Daoy (cell line): ENCODE results near the gene GNS. TPM values are rescaled to one million over a fixed set of nuclear protein-coding genes. Genes with fewer than 3 reads are reported as not detected.
"Not testable (repeated sequence)": the region's sequence is repeated elsewhere in the genome, so short reads cannot be mapped to it uniquely, and the experiment has no call there.

Source experiments
- DNase-seq: peaks from one replicate; pipeline ENCODE4 v3.0.0-alpha.2; 2015; ENCODE audit warnings: low read depth
- total RNA-seq: library from RNA; depleted of rRNA; stranded (reverse); fragments of >200 nt; shearing (Covaris generic); gene quantifications from 2 replicates; pipeline ENCODE4 v1.2.3, GENCODE V29; 2014

The GNS gene
- total RNA-seq, 1 experiment from 2014 or later, result 60.9 TPM

DNA sequence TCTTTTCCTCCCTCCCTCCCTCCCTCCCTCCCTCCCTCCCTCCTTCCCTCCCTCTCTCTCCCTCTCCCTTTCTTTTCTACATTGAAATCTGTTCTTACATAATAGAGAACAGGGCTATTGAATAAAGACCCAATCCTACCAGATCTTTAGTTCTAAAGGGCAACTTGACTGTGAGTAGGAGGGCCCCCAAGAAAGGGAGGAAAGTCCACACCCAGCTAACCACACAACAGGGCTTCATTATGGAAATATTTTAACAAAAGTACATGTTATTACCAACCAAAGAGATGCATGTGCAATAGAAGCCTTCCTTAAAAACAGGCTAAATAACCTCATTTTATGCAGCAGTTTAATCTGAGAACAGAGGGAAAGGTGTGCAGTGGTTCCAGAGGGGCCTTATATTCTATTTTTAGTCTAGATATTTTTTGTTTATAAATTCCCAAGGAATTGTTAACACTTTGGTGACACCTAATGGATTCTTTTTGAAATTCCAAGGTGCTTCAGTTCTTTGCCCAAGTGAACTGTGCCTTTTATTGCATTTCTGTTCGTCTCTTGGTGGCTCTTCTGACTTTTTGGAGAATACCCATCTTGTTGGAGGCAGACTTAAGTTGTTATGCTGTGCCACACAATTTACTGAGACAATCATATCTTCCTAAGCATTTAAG lies 63.0 kb downstream of the GNS start:
- DNase-seq, result peak; percentile 15

DNA sequence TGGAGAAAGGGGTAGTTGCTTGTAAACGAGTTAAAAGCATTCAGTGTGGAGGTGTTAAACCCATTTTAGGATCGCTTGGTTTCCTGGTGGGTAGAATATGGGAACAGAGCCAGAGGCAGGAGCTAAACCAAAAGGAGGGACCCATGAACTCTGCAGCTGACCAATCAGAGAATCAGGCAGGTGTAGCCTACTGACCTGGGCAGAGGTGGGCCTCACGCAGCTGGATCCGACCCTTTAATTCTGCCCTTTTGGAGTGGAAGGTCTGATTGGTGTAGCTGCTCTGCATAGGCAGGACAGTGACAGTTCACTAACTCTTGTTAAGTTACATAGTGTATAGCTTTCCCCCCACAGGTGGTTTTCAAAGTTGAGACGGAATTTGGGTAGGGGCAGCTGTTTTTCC lies 63.7 kb downstream of the GNS start:
- DNase-seq, result no peak

DNA sequence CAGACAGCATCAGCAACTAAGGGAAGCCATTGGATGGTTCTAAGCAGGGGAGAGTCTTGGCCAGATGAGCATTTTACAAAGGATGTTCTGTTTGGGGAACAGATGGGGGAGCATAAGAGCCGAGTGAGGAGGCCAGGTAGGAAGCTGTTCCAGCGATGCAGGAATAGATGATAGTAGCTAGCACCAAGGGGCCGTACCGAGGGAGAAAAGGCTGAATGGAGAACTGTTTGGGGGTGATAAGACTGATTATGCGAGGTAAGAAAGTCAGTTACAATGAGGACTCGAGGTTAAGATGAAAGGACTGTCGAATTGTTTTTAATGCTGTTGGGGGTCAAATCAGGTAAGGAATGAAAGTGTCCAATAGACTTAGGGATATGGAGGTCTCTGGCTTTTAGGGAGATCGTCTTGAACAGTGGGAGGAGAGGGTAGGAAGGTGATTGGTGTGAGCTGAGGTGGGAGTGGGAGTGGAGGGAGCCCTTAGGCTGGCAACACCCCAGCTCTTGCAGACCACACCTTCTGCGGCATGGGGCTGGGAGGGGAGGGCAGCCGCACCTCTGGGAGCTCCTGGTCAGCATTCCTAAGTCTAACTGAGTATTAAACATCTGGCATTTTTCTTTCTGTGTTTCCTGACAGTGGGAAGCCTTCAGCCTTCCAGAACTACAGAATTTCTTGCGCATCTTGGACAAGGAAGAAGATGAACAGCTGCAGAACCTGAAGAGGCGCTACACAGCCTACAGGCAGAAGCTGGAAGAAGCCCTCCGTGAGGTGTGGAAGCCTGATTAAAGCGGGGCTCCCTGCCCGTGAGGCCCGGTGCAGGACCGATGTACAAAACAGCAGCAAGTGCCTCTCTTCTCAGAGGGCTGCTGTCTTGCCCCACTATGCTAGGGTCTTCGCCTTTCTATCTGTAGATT lies 64.8 kb downstream of the GNS start:
- DNase-seq, result no peak

DNA sequence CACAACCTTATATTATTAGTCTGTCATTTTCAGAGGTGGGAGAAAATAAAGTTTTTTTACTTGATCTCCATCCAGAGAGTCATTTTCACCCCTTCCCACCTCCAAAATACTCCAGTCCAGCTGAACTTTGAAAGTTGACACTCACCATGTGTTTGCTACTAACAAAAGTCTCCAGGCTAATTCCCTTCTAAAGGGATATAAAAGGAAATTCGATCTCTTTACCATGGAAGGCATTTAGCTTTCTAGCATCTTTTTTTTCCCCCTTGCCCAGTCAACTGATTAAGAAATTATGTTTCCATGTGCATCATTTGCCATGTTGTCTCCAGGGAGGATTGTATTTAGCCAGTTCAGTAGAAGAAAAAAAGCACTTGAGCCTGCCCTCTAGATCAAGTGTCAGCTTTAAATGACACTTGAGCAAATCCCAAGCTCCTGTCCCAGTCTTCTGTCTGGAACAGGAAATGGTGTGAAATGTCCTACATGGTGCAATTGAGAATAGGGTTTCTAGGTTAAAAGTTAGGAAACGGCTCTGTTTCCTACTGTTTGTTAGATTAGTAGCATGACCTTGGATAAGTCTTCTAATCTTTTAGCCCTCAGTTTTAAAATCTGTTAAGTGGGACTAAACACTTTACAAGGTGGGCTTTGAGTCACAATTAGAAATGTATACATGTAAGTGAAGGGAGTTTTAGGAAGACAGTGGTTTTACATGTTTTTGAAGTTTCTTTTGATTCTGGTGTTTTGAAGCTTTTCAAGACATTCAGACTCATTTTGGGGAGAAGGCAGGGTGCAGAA lies 67.2 kb downstream of the GNS start:
- no peak for DNase-seq

DNA sequence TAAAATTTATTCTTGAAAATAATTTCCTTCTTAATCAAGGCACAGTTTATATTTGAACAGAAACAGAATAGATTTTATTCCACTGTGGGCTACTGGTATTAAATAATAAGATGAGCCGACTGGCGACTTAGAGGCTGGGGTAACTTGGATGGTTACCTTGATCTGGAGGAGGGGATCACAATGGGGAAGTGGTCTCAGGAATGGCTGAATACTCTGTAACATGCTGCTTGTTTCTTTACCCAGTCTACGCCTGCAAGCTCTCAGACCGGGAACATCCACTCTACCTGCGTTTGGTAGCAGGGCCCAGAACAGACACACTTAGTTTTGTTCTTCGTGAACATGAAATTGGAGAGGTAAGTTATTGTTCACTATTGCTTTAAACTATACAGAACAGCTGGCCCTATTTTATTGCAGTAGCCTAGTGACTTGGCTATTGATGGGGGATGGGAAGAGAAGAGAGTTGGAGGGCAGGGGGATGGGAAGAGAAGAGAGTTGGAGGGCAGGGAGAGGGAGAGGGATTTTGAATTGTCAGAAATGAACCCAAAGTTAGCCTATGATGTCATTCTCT lies 67.9 kb downstream of the GNS start:
- DNase-seq, result no peak

GRCh38 chr12:64690236-64690635 lies 69.0 kb downstream of the GNS start:
- DNase-seq, result not testable (repeated sequence)

- no peak for DNase-seq
Observed at GRCh38 chr12:64688715-64689114, 70.5 kb downstream of the GNS start.

DNA sequence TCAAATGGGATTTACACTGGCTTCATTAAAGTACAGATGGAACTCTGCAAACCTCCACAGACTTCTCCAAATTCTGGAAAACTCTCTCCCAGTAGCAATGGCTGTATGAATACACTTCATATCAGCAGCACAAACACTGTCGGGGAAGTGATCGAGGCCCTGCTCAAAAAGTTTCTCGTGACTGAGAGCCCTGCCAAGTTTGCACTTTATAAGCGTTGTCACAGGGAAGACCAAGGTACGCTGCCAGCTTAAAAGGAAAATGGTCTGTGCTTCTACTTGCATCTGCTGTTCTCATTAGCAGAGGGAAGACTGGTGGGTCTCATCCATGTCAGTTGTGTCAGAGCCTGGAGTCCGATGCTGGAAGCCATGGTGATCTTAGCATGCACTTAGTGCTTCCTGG lies 71.0 kb downstream of the GNS start:
- no peak for DNase-seq

GRCh38 chr12:64687816-64688215 lies 71.4 kb downstream of the GNS start:
- DNase-seq, result no peak

GRCh38 chr12:64685605-64686004 lies 73.6 kb downstream of the GNS start:
- DNase-seq, result no peak

DNA sequence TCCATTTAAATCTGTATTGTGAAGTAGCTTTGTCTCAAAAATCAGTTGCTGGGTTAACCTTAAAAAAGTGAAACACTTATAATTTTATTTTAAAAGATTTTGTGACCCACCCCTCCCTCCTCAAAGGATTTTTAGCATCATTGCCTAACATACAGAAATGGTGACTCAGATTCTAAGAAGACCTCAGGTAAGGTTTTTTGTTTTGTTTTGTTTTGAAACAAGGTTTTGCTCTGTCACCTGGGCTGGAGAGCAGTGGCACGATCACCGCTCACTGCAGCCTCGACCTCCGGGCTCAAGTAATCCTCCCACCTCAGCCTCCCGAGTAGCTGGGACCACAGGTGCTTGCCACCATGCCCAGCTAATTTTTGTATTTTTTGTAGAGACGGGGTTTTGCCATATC lies 74.2 kb downstream of the GNS start:
- no peak for DNase-seq

DNA sequence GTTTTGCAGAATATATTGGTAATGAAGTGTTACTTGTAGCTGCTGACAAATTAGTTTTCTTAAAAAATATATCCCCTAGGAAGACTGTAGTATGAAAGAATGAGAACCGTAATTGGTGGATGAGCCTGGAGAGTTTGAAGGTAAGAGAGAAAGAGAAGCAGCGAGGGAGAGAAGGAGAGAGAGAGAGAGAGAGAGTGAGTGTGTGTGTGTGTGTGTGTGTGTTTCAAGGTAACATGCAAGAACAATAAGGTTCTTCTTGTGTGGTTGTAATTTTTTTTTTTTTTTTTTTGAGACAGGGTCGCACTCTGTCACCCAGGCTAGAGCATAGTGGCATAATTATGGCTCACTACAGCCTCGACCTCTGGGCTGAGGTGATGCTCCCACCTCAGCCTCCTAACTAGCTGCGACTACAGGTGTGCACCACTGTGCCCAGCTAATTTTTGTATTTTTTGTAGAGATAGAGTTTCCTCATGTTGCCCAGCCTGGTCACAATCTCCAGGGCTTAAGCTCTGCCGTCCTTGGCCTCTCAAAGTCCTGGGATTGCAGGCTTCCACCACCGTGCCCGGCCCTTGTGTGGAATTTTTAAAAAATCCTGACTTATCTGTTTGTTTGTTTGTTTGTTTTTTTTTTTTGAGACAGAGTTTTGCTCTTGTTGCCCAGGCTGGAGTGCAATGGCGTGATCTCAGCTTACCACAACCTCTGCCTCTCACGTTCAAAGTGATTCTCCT lies 75.2 kb downstream of the GNS start:
- DNase-seq, result no peak

- no peak for DNase-seq
Observed at GRCh38 chr12:64682572-64683277, 76.5 kb downstream of the GNS start.

DNA sequence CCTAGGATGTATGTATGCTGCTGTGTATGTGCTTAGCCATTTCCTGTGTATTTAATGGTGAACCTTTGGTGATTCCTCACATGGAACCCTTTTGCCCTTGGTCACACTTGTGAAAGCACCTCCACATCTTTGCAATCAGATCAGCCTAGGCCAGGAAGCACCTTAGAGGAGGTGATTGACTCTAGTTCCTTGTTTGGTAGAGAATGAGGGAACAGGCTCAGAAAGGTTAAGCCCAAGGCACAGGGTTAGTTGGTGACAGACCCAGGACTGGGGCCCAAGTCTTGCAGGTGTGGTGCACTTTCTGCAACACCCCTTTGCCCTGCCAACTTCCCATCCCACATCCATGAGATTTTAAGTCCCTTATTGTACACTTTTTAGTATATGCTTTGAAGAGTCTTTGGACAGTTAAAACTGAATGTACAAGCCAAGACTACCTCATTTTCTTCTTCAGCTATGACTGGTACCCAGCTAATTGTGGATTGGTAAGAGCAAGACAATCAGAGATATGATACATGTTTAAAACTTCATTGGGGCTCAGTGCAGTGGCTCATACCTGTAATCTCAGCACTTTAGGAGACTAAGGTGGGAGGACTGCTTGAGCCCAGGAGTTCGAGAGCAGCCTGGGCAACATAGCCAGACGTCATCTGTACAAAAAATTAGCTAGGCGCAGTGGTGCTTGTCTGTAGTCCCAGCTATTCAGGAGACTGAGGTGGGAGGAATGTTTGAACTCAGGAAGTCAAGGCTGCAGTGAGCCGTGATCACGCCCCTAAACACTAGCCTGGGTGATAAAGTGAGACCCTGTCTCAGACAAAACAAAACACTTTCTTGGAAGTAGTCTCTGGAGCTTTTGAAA lies 77.8 kb downstream of the GNS start:
- DNase-seq, result no peak

- no peak for DNase-seq
Observed at GRCh38 chr12:64680235-64680634, 79.0 kb downstream of the GNS start.

- DNase-seq, result peak; percentile 94
Observed at GRCh38 chr12:64679487-64680001, 79.7 kb downstream of the GNS start.

GRCh38 chr12:64678835-64679234 lies 80.4 kb downstream of the GNS start:
- DNase-seq, result no peak

DNA sequence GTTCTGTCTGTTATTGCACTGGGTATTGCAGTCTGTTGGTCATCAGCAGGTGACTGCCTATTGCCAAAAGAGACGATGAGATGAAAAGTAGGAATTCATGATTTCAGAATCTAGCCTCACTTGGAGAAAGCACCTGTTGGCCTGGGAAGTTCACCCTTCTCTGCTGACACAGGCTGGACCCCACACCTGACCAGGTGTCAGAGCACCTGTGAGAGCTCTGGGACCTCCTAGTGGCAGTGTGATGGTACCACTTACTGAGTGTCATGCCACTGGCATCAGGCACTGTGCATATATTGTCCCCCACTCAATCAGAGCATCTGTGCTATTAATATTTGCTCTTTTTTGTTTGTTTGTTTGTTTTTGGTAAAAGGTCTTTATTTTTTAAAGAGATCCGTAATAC lies 81.0 kb downstream of the GNS start:
- DNase-seq, result no peak

DNA sequence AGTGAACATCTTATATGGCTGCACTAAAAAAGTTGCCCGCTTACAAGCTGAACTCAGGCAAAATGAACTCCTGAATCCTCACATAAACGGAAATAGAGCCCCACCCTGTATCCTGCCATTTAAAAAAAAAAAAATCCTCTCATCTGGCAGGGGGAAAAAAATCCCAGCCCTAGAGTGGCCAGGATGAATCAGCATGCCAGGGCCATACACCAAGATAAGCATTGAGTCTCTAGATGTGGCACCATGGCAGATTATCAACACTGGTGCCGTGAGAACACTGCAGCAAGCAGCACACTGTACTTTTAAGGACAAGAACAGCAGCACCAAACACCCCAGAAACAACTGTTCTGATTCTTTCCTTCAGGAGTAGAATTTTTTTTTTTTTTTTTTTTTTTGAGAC lies 83.4 kb downstream of the GNS start:
- peak; percentile 91 for DNase-seq
